Prostate gland (tissue), 2 donors: ENCODE results near the gene TANGO6. TPM values are rescaled to one million over a fixed set of nuclear protein-coding genes. Genes with fewer than 3 reads are reported as not detected.

ENCODE experiments used
- DNase-seq: peaks from one replicate; pipeline ENCODE4 v3.0.0-alpha.2; 2019; ENCODE audit warnings: low spot score
- H3K27ac ChIP-seq, 2 donors: fragments of 200-600 bp; sonication (generic); 2 replicates each; pipeline ENCODE4 v1.5.1; 2017 to 2019
- H3K27me3 ChIP-seq: fragments of 200-600 bp; sonication (generic); replicated peaks from 2 replicates; pipeline ENCODE4 v1.5.1; 2019; ENCODE audit not compliant: insufficient read depth
- H3K36me3 ChIP-seq, 2 donors: fragments of 200-600 bp; sonication (generic); 1 replicate in 1 of 2; 2 replicates in 1 of 2; pipeline versions ENCODE4 v1.5.1 to v1.8.1; 2017 to 2019
- H3K4me1 ChIP-seq: fragments of 200-600 bp; sonication (generic); replicated peaks from 2 replicates; pipeline ENCODE4 v1.5.1; 2019
- H3K4me3 ChIP-seq, 2 donors: fragments of 200-600 bp; sonication (generic); 2 replicates each; pipeline ENCODE4 v1.5.1; 2017 to 2019
- H3K9me3 ChIP-seq: fragments of 200-600 bp; sonication (generic); 2 replicates; pipeline ENCODE4 v1.5.1; 2017
- CTCF ChIP-seq, 4 experiments: fragments of 200-600 bp in 2 of 4; fragments of 450-650 bp in 2 of 4; sonication (generic) in 2 of 4; IDR thresholded peaks; 1 replicate in 3 of 4; 2 replicates in 1 of 4; pipeline ENCODE4 v1.5.1; 2016 to 2019; ENCODE audit warnings: antibody characterized with exemption in 4 of 4, mild to moderate bottlenecking in 2 of 4, moderate library complexity in 2 of 4
- POLR2A ChIP-seq: fragments of 450-650 bp; IDR thresholded peaks from one replicate; pipeline ENCODE4 v1.6.1; 2016; ENCODE audit warnings: antibody characterized with exemption, mild to moderate bottlenecking
- POLR2AphosphoS5 ChIP-seq: sonication (generic); formaldehyde crosslinking; IDR thresholded peaks from one replicate; pipeline ENCODE4 v1.6.1; 2017; ENCODE audit warnings: antibody characterized with exemption
- WGBS: methylation state at CpG from one replicate; pipeline ENCODE4 v1.1.5; 2018; 5-methylcytosine and 5-hydroxymethylcytosine counted together
- intact Hi-C: fragments of 100-400 bp; cut with DNase I; formaldehyde crosslinking; loops from one replicate; pipeline ENCODE4 v1.14.2; 2022
- total RNA-seq, 2 donors: library from RNA; depleted of rRNA; stranded (reverse); fragments of >200 nt; gene quantifications; one replicate each; pipeline ENCODE4 v1.1.0, GENCODE V29; 2016

Gene TANGO6
- total RNA-seq: 10 to 100 TPM; 13.1 to 28.6 TPM

- H3K9me3 ChIP-seq: no peaks in the 10 kb centered on the region
- H3K27ac ChIP-seq: peak within 1 kb of the TSS; percentile 83 to 84
- TF ChIP-seq CTCF (IDR thresholded peaks at IDR 0.05): peak in 1 of 4 experiments; percentile 17
- TF ChIP-seq POLR2A: no peak
- peak; percentile 70 for TF ChIP-seq POLR2AphosphoS5
- peaks cover 2% of the 10 kb centered on the region for H3K4me1 ChIP-seq
- under 1% methylated on average over 42 of the region's 55 CpGs for WGBS
- H3K27me3 ChIP-seq: no peaks in the 10 kb centered on the region
- H3K36me3 ChIP-seq: no peaks in the 10 kb centered on the region
- intact Hi-C loops: loop anchor here (5.0 to 10.0 kb wide), 3 partner anchors 44 to 319 kb away; no protein-coding TSS in a partner anchor
- peak within 1 kb of the TSS; percentile 69 to 75 for H3K4me3 ChIP-seq
- peak; percentile 76 for DNase-seq
Observed at GRCh38 chr16:68843482-68844210, at the start of gene TANGO6. TANGO6 (plus strand) TSS chr16:68843531; CDS start chr16:68843618, 87 bp downstream.

- 51% methylated on average over 2 of the region's 2 CpGs for WGBS
- Histone ChIP-seq H3K27ac (peak overlapping the region; percentile 21 to 53), H3K9me3 (no peaks in the 10 kb centered on the region), H3K27me3 (no peaks in the 10 kb centered on the region), H3K4me3 (no peak overlapping the region), H3K36me3 (no peaks in the 10 kb centered on the region), H3K4me1 (peaks cover 14% of the 10 kb centered on the region)
- intact Hi-C loops: no loop called here
- DNase-seq: peak; percentile 44
- TF ChIP-seq CTCF (IDR thresholded peaks at IDR 0.05) (no peak), POLR2A (no peak), POLR2AphosphoS5 (peak; percentile 58)
Observed at GRCh38 chr16:68798398-68798797, 44.9 kb upstream of the TANGO6 start.

- H3K27me3 ChIP-seq: no peaks in the 10 kb centered on the region
- peak overlapping the region; percentile 21 to 53 for H3K27ac ChIP-seq
- peaks cover 14% of the 10 kb centered on the region for H3K4me1 ChIP-seq
- H3K4me3 ChIP-seq: no peak overlapping the region
- no peaks in the 10 kb centered on the region for H3K9me3 ChIP-seq
- peak; percentile 83 for DNase-seq
- TF ChIP-seq POLR2AphosphoS5 (peak; percentile 88), CTCF (IDR thresholded peaks at IDR 0.05) (peak; percentile 53 to 90 (median 80)), POLR2A (no peak)
- 7% methylated on average over 5 of the region's 5 CpGs for WGBS
- intact Hi-C loops: loop anchor here (2.0 kb wide), 2 partner anchors 60 to 96 kb away; no protein-coding TSS in a partner anchor
- no peaks in the 10 kb centered on the region for H3K36me3 ChIP-seq
Observed at GRCh38 chr16:68800257-68800875, 43.0 kb upstream of the TANGO6 start.

GRCh38 chr16:68802190-68802589 is 41.1 kb upstream of the TANGO6 start:
- TF ChIP-seq POLR2A (no peak), CTCF (IDR thresholded peaks at IDR 0.05) (no peak), POLR2AphosphoS5 (no peak)
- H3K36me3 ChIP-seq: no peaks in the 10 kb centered on the region
- peaks cover 19% of the 10 kb centered on the region for H3K4me1 ChIP-seq
- H3K9me3 ChIP-seq: no peaks in the 10 kb centered on the region
- intact Hi-C loops: no loop called here
- no peaks in the 10 kb centered on the region for H3K27me3 ChIP-seq
- DNase-seq: no peak
- no peak overlapping the region for H3K4me3 ChIP-seq
- H3K27ac ChIP-seq: no peak overlapping the region
- 92% methylated on average over 7 of the region's 7 CpGs for WGBS
